ENCODE results near the gene CLK2.

- TF ChIP-seq CTCF (IDR thresholded peaks at IDR 0.05; ENCODE audit: extremely low read depth in 1 of 2, insufficient read depth in 1 of 2, low read depth in 1 of 2, low read length in 2 of 2) (peak; percentile 100), POLR2AphosphoS5 (IDR thresholded peaks at IDR 0.05; ENCODE audit: insufficient read depth, low read depth, low read length) (no peak), POLR2A (IDR thresholded peaks at IDR 0.05; ENCODE audit: low read depth, low read length) (no peak)
Measured at GRCh38 chr1:155250633-155251449, 22.5 kb downstream of the CLK2 start.

Measured in endothelial cell of umbilical vein (primary cell).